GM12878 (cell line): Measurements from ENCODE around the gene PARM1. TPM values are rescaled to one million over a fixed set of nuclear protein-coding genes. Genes with fewer than 3 reads are reported as not detected.
A peak's percentile ranks its signal among the peaks of the same experiment; 100 is the strongest.

Experiments
- ATAC-seq: fragments of 200-7000 bp; cut with Tn5 transposase; 3 replicates; pipeline ENCODE4 v1.9.1; 2020; ENCODE audit warnings: mild to moderate bottlenecking, moderate library complexity
- BruUV-seq: library from RNA; stranded (reverse); fragments of 400-500 nt; replicated peaks from 2 replicates; lab custom pipeline; 2021; lab: Mats Ljungman, UMichigan
- CTCF ChIA-PET: fragments of 300-600 bp; sonication (Branson Sonifier 250); formaldehyde crosslinking; extraction: SDS; loops from one replicate; lab custom pipeline; 2021; ENCODE audit warnings: inconsistent platforms; lab: Yijun Ruan, JAX
- POLR2A ChIA-PET: fragments of 350-600 bp; formaldehyde crosslinking; extraction: SDS; loops from one replicate; lab custom pipeline; 2021; ENCODE audit warnings: inconsistent platforms; lab: Charles Lee
- RAD21 ChIA-PET: fragments of 300-600 bp; sonication (Branson Sonifier 250); formaldehyde crosslinking; loops from one replicate; lab custom pipeline; 2023; ENCODE audit warnings: antibody characterized with exemption; ENCODE audit not compliant: unreplicated experiment; lab: Charles Lee
- SMC1A ChIA-PET: fragments of 300-600 bp; sonication (Branson Sonifier 250); formaldehyde crosslinking; loops from one replicate; lab custom pipeline; 2023; ENCODE audit not compliant: unreplicated experiment, uncharacterized antibody; lab: Charles Lee
- DNase-seq: peaks from one replicate; pipeline ENCODE4 v3.0.0-alpha.2; 2011; ENCODE audit warnings: low read depth, low spot score
- FAIRE-seq: peaks from 3 replicates; lab custom pipeline; 2011; peaks lifted over from hg19 to GRCh38; lab: Jason Lieb, UNC
- H2AFZ ChIP-seq: 2 replicates; pipeline ENCODE4 v1.6.0; 2011; ENCODE audit warnings: low read depth, low read length, control low read depth; ENCODE audit not compliant: control insufficient read depth
- H3K27ac ChIP-seq: 2 replicates; pipeline ENCODE4 v1.5.1; 2011; ENCODE audit warnings: control low read depth; ENCODE audit not compliant: control insufficient read depth, insufficient read depth
- H3K27me3 ChIP-seq, 2 experiments: replicated peaks in 1 of 2; 2 replicates each; pipeline versions ENCODE4 v1.6.0 to v1.6.1; 2011; ENCODE audit warnings: low read length in 1 of 2; ENCODE audit not compliant: control insufficient read depth in 2 of 2, insufficient read depth in 2 of 2
- H3K36me3 ChIP-seq, 2 experiments: 2 replicates each; pipeline ENCODE4 v1.5.1; 2011; ENCODE audit warnings: low read length in 1 of 2; ENCODE audit not compliant: control insufficient read depth in 2 of 2, insufficient read depth in 2 of 2
- H3K4me1 ChIP-seq: 2 replicates; pipeline ENCODE4 v1.6.1; 2011; ENCODE audit warnings: mild to moderate bottlenecking, low read length, moderate library complexity, mixed read lengths; ENCODE audit not compliant: control insufficient read depth, insufficient read depth
- H3K4me2 ChIP-seq: 2 replicates; pipeline ENCODE4 v1.6.0; 2011; ENCODE audit warnings: control low read depth; ENCODE audit not compliant: control insufficient read depth, insufficient read depth
- H3K4me3 ChIP-seq: fragments of 200-600 bp; sonication (generic); 2 replicates; pipeline ENCODE4 v1.5.1; 2016
- H3K79me2 ChIP-seq: 2 replicates; pipeline ENCODE4 v1.6.0; 2011; ENCODE audit warnings: low read length; ENCODE audit not compliant: control insufficient read depth, insufficient read depth
- H3K9ac ChIP-seq: 2 replicates; pipeline ENCODE4 v1.8.0; 2011; ENCODE audit warnings: low read length, control low read depth, mixed read lengths; ENCODE audit not compliant: control insufficient read depth, insufficient read depth
- H3K9me3 ChIP-seq: replicated peaks from 3 replicates; pipeline ENCODE4 v1.5.1; 2011; ENCODE audit warnings: mild to moderate bottlenecking, low read length; ENCODE audit not compliant: control insufficient read depth, insufficient read depth
- H4K20me1 ChIP-seq: 2 replicates; pipeline ENCODE4 v1.6.0; 2011; ENCODE audit not compliant: control insufficient read depth, insufficient read depth
- CHD4 ChIP-seq: fragments of 200-600 bp; sonication (generic); IDR thresholded peaks from 2 replicates; pipeline ENCODE4 v1.6.1; 2016; ENCODE audit warnings: mild to moderate bottlenecking
- CREB1 ChIP-seq: IDR thresholded peaks from 2 replicates; pipeline ENCODE4 v1.6.1; 2012; ENCODE audit warnings: low read depth, mild to moderate bottlenecking, inconsistent platforms
- ETV6 ChIP-seq, 2 experiments: fragments of 450-650 bp in 1 of 2; IDR thresholded peaks in 1 of 2; conservative IDR thresholded peaks in 1 of 2; 2 replicates each; pipeline ENCODE4 v1.6.1; 2014; ENCODE audit warnings: antibody characterized with exemption in 1 of 2, borderline replicate concordance in 1 of 2, low read depth in 1 of 2, mild to moderate bottlenecking in 1 of 2, moderate library complexity in 1 of 2
- FOS ChIP-seq: IDR thresholded peaks from 3 replicates; pipeline ENCODE4 v1.6.1; 2011; ENCODE audit warnings: borderline replicate concordance; ENCODE audit not compliant: insufficient read length; ENCODE audit errors: extremely low read depth
- LARP7 ChIP-seq: fragments of 450-650 bp; IDR thresholded peaks from 2 replicates; pipeline ENCODE4 v1.6.1; 2017; ENCODE audit warnings: mild to moderate bottlenecking
- NFXL1 ChIP-seq: fragments of 450-650 bp; IDR thresholded peaks from 2 replicates; pipeline ENCODE4 v1.6.1; 2017; ENCODE audit warnings: antibody characterized with exemption, mild to moderate bottlenecking, borderline replicate concordance
- NFYA ChIP-seq: IDR thresholded peaks from 2 replicates; pipeline ENCODE4 v1.6.1; 2011; ENCODE audit warnings: low read depth, mild to moderate bottlenecking, low read length, improper control_type of control experiment, borderline replicate concordance
- PAX5 ChIP-seq: IDR thresholded peaks from 2 replicates; pipeline ENCODE4 v1.6.1; 2011; ENCODE audit warnings: low read depth, low read length, borderline replicate concordance
- RCOR1 ChIP-seq: conservative IDR thresholded peaks from 2 replicates; pipeline ENCODE4 v1.6.1; 2012; ENCODE audit warnings: low read depth, low read length, improper control_type of control experiment
- SMAD5 ChIP-seq: IDR thresholded peaks from 2 replicates; pipeline ENCODE4 v1.6.1; 2016; ENCODE audit warnings: antibody characterized with exemption, low read depth
- STAT1 ChIP-seq: fragments of 450-650 bp; conservative IDR thresholded peaks from 2 replicates; pipeline ENCODE4 v1.6.1; 2014; ENCODE audit warnings: antibody characterized with exemption, mild to moderate bottlenecking
- ZNF207 ChIP-seq: fragments of 450-650 bp; IDR thresholded peaks from 2 replicates; pipeline ENCODE4 v1.6.1; 2014; ENCODE audit warnings: antibody characterized with exemption, mild to moderate bottlenecking, borderline replicate concordance
- in situ Hi-C: fragments of 300-500 bp; cut with MboI; formaldehyde crosslinking; loops from 9 replicates; pipeline ENCODE4 v1.14.3; 2018; ENCODE audit warnings: mixed read lengths
- intact Hi-C: fragments of 100-400 bp; cut with micrococcal nuclease; formaldehyde crosslinking; loops from one replicate; pipeline ENCODE4 v1.14.2; 2022; ENCODE audit not compliant: unreplicated experiment
- polyA plus RNA-seq, 11 experiments: library from polyadenylated mRNA; depleted of rRNA in 4 of 11; unstranded in 6 of 11; stranded (reverse) in 5 of 11; fragments of >200 nt; fragmentation: Nextera tagmentation in 4 of 11; fragmentation: Illumina TruSeq in 1 of 11; extraction: Ambion mirVana in 4 of 11; extraction: Trizol in 1 of 11; gene quantifications; 1 replicate in 1 of 11; 2 replicates in 10 of 11; pipeline versions ENCODE4 v1.2.1 to v1.2.3, GENCODE V29; 2011 to 2016; ENCODE audit warnings: inconsistent platforms in 2 of 11, missing spikeins in 2 of 11, low read depth in 1 of 11
- total RNA-seq, 4 experiments: library from RNA; depleted of rRNA in 3 of 4; stranded (reverse); fragments of >200 nt in 3 of 4; fragmentation: Illumina TruSeq in 1 of 4; extraction: Trizol in 1 of 4; gene quantifications; 2 replicates each; pipeline versions ENCODE4 v1.2.1 to v1.2.3, GENCODE V29; 2013 to 2021
- TF ChIP-seq, protein P1 (sequence below): IDR thresholded peaks from 2 replicates; pipeline ENCODE4 v1.6.1; 2012; ENCODE audit warnings: low read depth, low read length, improper control_type of control experiment
- TF ChIP-seq, protein P2 (sequence below): IDR thresholded peaks from 2 replicates; pipeline ENCODE4 v1.6.1; 2011; ENCODE audit warnings: borderline replicate concordance, low read depth, mild to moderate bottlenecking, moderate library complexity, mixed read lengths, low read length; ENCODE audit not compliant: insufficient read depth; ENCODE audit errors: extremely low read length

The PARM1 gene
- total and polyA plus RNA-seq, 10 of the 15 experiments (the other 5 are each of a cell fraction or from before 2014, with no cell fraction given): 13.9 to 56.2 (median 41.3) TPM

DNA sequence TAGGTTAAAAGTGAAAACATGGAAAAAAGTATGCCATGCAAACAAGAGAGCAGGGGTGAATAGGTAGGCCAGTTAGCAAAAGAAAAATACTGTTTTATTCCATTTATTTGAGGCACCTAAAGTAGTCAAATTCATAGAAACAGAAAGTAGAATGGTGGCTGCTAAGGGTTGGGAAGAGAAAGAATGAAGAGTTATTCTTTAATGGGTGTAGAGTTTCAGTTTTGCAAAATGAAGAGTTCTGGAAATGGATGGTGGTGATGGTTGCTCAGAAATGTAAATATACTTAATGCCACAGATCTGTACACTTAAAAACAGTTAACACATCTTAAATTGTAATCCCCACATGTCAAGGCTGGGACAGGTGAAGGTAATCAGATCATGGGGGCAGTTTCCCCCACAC, 29.7 kb downstream of the PARM1 start:
- H3K4me1 ChIP-seq: 0 out of 2 replicates have a peak, but pooled peaks cover 3% of the 10 kb centered on the region
- ATAC-seq (peak; percentile 58), DNase-seq (no peak), FAIRE-seq (no peak)
- in situ Hi-C loops (no loop called here), intact Hi-C loops (no loop called here)
- no peak overlapping the region for H3K27ac ChIP-seq
- no peaks in the 10 kb centered on the region for H3K79me2 ChIP-seq
- no peak overlapping the region for H2AFZ ChIP-seq
- no peaks in the 10 kb centered on the region for H3K36me3 ChIP-seq
- TF ChIP-seq CREB1: no peak
- no peak for TF ChIP-seq STAT1
- TF ChIP-seq RCOR1: no peak
- no peak for TF ChIP-seq ETV6 (conservative IDR thresholded peaks at IDR 0.05 in 1 of 2, IDR thresholded peaks at IDR 0.05 in 1 of 2; ENCODE audit: borderline replicate concordance in 1 of 2, low read depth in 1 of 2)
- TF ChIP-seq LARP7: no peak
- no peak for TF ChIP-seq PAX5
- TF ChIP-seq SMAD5: no peak
- TF ChIP-seq NFYA: no peak
- no peak for TF ChIP-seq NFXL1
- no peak for TF ChIP-seq CHD4
- no peak for TF ChIP-seq ZNF207
- TF ChIP-seq, protein P1, sequence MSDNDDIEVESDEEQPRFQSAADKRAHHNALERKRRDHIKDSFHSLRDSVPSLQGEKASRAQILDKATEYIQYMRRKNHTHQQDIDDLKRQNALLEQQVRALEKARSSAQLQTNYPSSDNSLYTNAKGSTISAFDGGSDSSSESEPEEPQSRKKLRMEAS: no peak
- no peak for TF ChIP-seq FOS
- TF ChIP-seq, protein P2, sequence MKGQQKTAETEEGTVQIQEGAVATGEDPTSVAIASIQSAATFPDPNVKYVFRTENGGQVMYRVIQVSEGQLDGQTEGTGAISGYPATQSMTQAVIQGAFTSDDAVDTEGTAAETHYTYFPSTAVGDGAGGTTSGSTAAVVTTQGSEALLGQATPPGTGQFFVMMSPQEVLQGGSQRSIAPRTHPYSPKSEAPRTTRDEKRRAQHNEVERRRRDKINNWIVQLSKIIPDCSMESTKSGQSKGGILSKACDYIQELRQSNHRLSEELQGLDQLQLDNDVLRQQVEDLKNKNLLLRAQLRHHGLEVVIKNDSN: no peak
- POLR2A ChIA-PET: no interaction called here
- H3K4me3 ChIP-seq: no peak overlapping the region
- H3K9me3 ChIP-seq: no peaks in the 10 kb centered on the region; the same call in none of the 3 replicates
- no peaks in the 10 kb centered on the region for H4K20me1 ChIP-seq
- CTCF ChIA-PET: interaction anchor here (0.6 to 1.5 kb wide), 2 partner anchors 10 to 220 kb away, joined by 3 to 4 read pairs; no protein-coding TSS in a partner anchor
- no peak overlapping the region for H3K4me2 ChIP-seq
- RAD21 ChIA-PET: no interaction called here
- SMC1A ChIA-PET: no interaction called here
- BruUV-seq: no TSS peak
- no peaks in the 10 kb centered on the region for H3K27me3 ChIP-seq
- no peak overlapping the region for H3K9ac ChIP-seq
